ENCODE data around the gene POTEF.
"Not testable (repeated sequence)": the region's sequence is repeated elsewhere in the genome, so short reads cannot be mapped to it uniquely, and the experiment has no call there.

POTEF gene

GRCh38 chr2:130127726-130128125, 1.3 kb downstream of the POTEF start:
- DNase-seq (ENCODE audit: low read depth): not testable (repeated sequence)

DNA sequence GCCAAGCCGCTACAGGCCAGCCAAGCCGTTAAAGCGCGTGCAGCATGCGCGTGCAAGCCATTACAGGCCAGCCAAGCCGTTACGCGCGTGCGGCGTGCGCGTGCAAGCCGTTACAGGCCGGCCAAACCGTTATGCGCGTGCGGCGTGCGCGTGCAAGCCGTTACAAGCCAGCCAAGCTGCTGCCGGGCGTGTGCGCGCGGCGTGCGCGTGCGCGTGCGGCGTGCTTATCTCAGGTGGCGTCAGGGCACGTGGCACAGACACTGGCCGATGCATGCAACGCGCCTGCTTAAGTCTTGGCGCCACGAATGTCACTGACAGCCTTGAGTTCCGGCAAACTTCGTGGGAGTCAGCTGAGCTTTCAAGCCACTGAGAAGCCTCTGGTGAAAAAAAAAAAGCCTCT, 8.1 kb downstream of the POTEF start:
- DNase-seq (ENCODE audit: low read depth): not testable (repeated sequence)

- DNase-seq (ENCODE audit: low read depth): not testable (repeated sequence)
Measured at GRCh38 chr2:130102597-130103363, 26.2 kb downstream of the POTEF start.

GRCh38 chr2:130062645-130063044, 66.4 kb downstream of the POTEF start:
- DNase-seq (ENCODE audit: low read depth): not testable (repeated sequence)

GRCh38 chr2:130059982-130060381, 69.0 kb downstream of the POTEF start:
- not testable (repeated sequence) for DNase-seq (ENCODE audit: low read depth)

- not testable (repeated sequence) for DNase-seq (ENCODE audit: low read depth)
Measured at GRCh38 chr2:130056336-130056735, 72.7 kb downstream of the POTEF start.

DNA sequence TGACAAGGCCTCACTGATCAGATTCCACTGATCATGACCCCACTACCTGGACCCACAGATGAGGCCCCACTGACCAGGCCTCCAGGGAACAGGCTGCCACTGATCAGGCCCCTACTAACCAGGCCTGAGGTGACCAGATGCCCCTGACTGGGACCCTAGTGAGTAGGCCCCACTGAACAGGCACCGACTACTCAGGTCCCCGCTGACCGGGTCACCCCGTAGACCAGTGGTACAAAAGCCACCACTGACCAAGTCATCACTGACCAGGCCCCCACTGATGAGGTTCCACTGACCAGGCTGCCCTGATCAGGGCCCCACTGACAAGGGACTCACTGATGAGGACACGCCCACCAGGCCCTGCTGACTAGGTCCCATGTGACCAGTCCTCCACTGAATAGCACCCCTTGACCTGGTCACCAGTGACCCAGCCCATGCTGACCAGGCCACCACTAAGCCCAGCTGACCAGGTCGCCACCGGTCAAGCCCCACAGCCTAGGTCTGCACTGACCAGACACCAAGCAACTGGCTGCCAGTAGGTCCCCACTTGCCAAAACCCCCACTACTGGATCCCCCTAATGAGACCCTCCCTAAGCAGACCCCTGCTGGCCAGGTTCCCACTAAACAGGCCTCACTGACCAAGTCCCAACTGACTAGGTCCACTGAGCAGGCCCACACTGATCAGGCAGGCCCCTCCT, 75.7 kb downstream of the POTEF start:
- not testable (repeated sequence) for DNase-seq (ENCODE audit: low read depth)

GRCh38 chr2:130052376-130052775, 76.6 kb downstream of the POTEF start:
- DNase-seq (ENCODE audit: low read depth): not testable (repeated sequence)

DNA sequence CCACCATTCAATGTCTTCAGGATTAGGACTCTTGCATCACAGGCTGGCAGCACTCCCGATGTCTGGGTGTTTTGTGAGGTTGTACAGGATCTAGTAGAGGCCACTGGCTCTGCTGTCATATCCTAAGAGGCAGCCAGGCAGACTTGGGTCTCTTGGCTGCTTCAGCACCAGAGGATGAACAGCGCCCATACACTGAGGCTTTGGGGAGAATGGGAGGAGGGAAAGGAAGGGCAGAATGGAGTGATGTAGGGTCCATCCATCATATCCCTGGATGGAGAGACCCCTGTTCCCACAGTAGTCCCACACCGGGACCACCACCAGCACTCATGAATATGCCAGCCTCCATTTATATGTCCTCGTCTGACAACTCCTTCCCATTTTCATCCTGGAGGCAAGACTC, 80.6 kb downstream of the POTEF start:
- DNase-seq (ENCODE audit: low read depth): not testable (repeated sequence)

GRCh38 chr2:130038265-130038603, 90.8 kb downstream of the POTEF start:
- DNase-seq (ENCODE audit: low read depth): not testable (repeated sequence)

- DNase-seq (ENCODE audit: low read depth): peak; percentile 9
Measured at GRCh38 chr2:130025931-130026330, 103.1 kb downstream of the POTEF start.

All from EH (cell line).